Lung (tissue), 12 donors: ENCODE results near the gene TSPAN31. TPM values are rescaled to one million over a fixed set of nuclear protein-coding genes. Genes with fewer than 3 reads are reported as not detected.
"Not testable (repeated sequence)": the region's sequence is repeated elsewhere in the genome, so short reads cannot be mapped to it uniquely, and the experiment has no call there.

Experiments
- ATAC-seq: fragments of 200-7000 bp; cut with Tn5 transposase; one replicate; pipeline ENCODE4 v1.9.1; 2020; ENCODE audit warnings: moderate number of reproducible peaks; ENCODE audit not compliant: insufficient read depth, low FRiP score
- DNase-seq, 3 donors: peaks; one replicate each; pipeline ENCODE4 v3.0.0-alpha.2; 2013 to 2017
- H3K27ac ChIP-seq, 2 donors: one replicate each; pipeline ENCODE4 v1.5.1; 2013; ENCODE audit warnings: mild to moderate bottlenecking in 2 of 2, moderate library complexity in 2 of 2, control low read depth in 1 of 2, inconsistent platforms in 1 of 2, low read depth in 1 of 2, low read length in 1 of 2
- H3K27me3 ChIP-seq, 3 donors: one replicate each; pipeline ENCODE4 v1.5.1; 2013; ENCODE audit warnings: low read length in 2 of 3; ENCODE audit not compliant: control insufficient read depth in 3 of 3, insufficient read depth in 3 of 3
- H3K36me3 ChIP-seq, 4 donors: one replicate each; pipeline ENCODE4 v1.5.1; 2013; ENCODE audit warnings: low read length in 4 of 4, mild to moderate bottlenecking in 1 of 4, moderate library complexity in 1 of 4; ENCODE audit not compliant: control insufficient read depth in 4 of 4, insufficient read depth in 4 of 4
- H3K4me1 ChIP-seq, 5 donors: one replicate each; pipeline ENCODE4 v1.5.1; 2013; ENCODE audit warnings: low read length in 5 of 5, mild to moderate bottlenecking in 2 of 5, moderate library complexity in 1 of 5; ENCODE audit not compliant: control insufficient read depth in 5 of 5, insufficient read depth in 5 of 5
- H3K4me3 ChIP-seq: one replicate; pipeline ENCODE4 v1.5.1; 2013; ENCODE audit warnings: mild to moderate bottlenecking, control low read depth, moderate library complexity
- H3K9ac ChIP-seq, 2 donors: one replicate each; pipeline ENCODE4 v1.5.1; 2013; ENCODE audit warnings: low read length in 2 of 2, control low read depth in 1 of 2; ENCODE audit not compliant: insufficient read depth in 1 of 2
- H3K9me3 ChIP-seq, 4 donors: one replicate each; pipeline ENCODE4 v1.5.1; 2013; ENCODE audit warnings: low read length in 3 of 4, mild to moderate bottlenecking in 1 of 4, moderate library complexity in 1 of 4; ENCODE audit not compliant: control insufficient read depth in 4 of 4, insufficient read depth in 3 of 4
- CTCF ChIP-seq: IDR thresholded peaks from 2 replicates; pipeline ENCODE4 v1.5.1; 2012; ENCODE audit warnings: mild to moderate bottlenecking; ENCODE audit errors: control extremely low read depth, extremely low read depth
- WGBS, 2 donors: extraction: QIAGEN DNeasy Blood & Tissue Kit; methylation state at CpG; one replicate each; pipeline ENCODE4 v1.1.7; 2013; 5-methylcytosine and 5-hydroxymethylcytosine counted together
- polyA plus RNA-seq, 2 donors: library from polyadenylated mRNA; stranded (reverse); fragments of 200-250 nt; gene quantifications; one replicate each; pipeline ENCODE4 v1.2.1, GENCODE V29; 2013
- total RNA-seq, 2 donors: library from RNA; depleted of rRNA in 1 of 2; stranded (reverse); fragments of >200 nt in 1 of 2; gene quantifications; one replicate each; pipeline ENCODE4 v1.2.1, GENCODE V29; 2014 to 2021
- donor health status: control.
- donor health status: control.
- donor health status: Bipolar disorder and iron deficiency.
- donor health status: healthy.
- donor health status: DM: yes; HTN: yes; CAD: no.

TSPAN31 gene
- total and polyA plus RNA-seq, 4 donors = 32.4 to 61.1 (median 46.1) TPM

GRCh38 chr12:57720606-57721595 is 23.9 kb upstream of the TSPAN31 start:
- no peak overlapping the region for H3K4me3 ChIP-seq
- no peak for ATAC-seq
- H3K4me1 ChIP-seq = peaks cover 0 to 6% (median 0%) of the 10 kb centered on the region in 5 donors
- H3K9ac ChIP-seq = no peak overlapping the region
- no peak for DNase-seq
- no peak overlapping the region for H3K27ac ChIP-seq
- WGBS, 2 donors = 85 to 92% methylated on average over 11 of the region's 11 CpGs
- peaks cover 0 to 2% (median 0%) of the 10 kb centered on the region in 4 donors for H3K9me3 ChIP-seq
- H3K36me3 ChIP-seq = peaks cover 17 to 50% (median 28%) of the 10 kb centered on the region in 4 donors
- peaks cover 0 to 7% (median 4%) of the 10 kb centered on the region in 3 donors for H3K27me3 ChIP-seq
- no peak for TF ChIP-seq CTCF

GRCh38 chr12:57721846-57722608 is 22.8 kb upstream of the TSPAN31 start:
- H3K9me3 ChIP-seq, H3K27ac ChIP-seq, H3K4me3 ChIP-seq, DNase-seq, ATAC-seq, H3K9ac ChIP-seq: not testable (repeated sequence)
- Histone ChIP-seq H3K4me1 (peaks cover 0 to 18% (median 0%) of the 10 kb centered on the region in 5 donors), H3K36me3 (peaks cover 14 to 40% (median 24%) of the 10 kb centered on the region in 4 donors), H3K27me3 (peaks cover 0 to 15% (median 6%) of the 10 kb centered on the region in 3 donors)
- WGBS, 2 donors = 95 to 96% methylated on average over 16 of the region's 16 CpGs

- H3K4me3 ChIP-seq = no peak overlapping the region
- peaks cover 0 to 2% (median 0%) of the 10 kb centered on the region in 4 donors for H3K9me3 ChIP-seq
- no peak for TF ChIP-seq CTCF
- DNase-seq = peak in 1 of 3 donors; percentile 25
- 65 to 78% methylated on average over 11 of the region's 11 CpGs for WGBS, 2 donors
- peaks cover 0 to 19% (median 0%) of the 10 kb centered on the region in 5 donors for H3K4me1 ChIP-seq
- no peak for ATAC-seq
- no peak overlapping the region for H3K27ac ChIP-seq
- H3K27me3 ChIP-seq = peaks cover 0 to 24% (median 14%) of the 10 kb centered on the region in 3 donors
- peaks cover 11 to 41% (median 19%) of the 10 kb centered on the region in 4 donors for H3K36me3 ChIP-seq
- H3K9ac ChIP-seq = no peak overlapping the region
These were observed 21.9 kb upstream of the TSPAN31 start for GRCh38 chr12:57722716-57723629.
